ENCODE measurements around the gene TMEM131.

Gene TMEM131

GRCh38 chr2:97739893-97740245 is 255.9 kb downstream of the TMEM131 start:
- no peak for ATAC-seq
- no peak for DNase-seq

DNA sequence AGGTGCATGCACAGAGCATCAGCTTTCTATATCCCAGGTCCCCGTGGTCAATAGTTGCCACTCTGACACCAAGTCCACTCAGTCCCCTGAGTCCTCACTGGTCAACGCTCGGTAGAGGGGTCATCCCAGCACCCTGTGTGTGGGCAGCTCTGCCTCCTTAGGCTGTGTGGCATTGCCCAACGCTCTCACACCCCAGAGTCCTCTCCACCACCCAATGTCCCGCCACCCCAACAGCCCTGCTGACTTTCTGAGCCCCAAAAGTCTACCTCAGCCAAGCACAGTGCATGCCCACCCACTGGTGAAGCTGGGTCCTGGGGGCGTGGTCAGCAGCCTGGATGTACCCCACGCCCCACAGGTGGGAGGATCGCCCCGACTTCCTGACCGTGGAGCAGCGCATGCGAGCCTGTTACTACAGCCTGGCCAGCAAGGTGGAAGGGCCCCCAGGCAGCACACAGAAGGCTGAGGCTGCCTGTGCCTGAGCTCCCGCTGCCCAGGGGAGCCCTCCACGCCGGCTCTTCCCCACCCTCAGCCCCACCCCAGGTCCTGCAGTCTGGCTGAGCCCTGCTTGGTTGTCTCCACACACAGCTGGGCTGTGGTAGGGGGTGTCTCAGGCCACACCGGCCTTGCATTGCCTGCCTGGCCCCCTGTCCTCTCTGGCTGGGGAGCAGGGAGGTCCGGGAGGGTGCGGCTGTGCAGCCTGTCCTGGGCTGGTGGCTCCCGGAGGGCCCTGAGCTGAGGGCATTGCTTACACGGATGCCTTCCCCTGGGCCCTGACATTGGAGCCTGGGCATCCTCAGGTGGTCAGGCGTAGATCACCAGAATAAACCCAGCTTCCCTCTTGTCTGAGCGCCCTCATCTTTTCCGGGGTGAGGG is 256.5 kb downstream of the TMEM131 start:
- ATAC-seq (no peak), DNase-seq (no peak)

GRCh38 chr2:97738179-97739019 is 257.3 kb downstream of the TMEM131 start:
- no peak for DNase-seq
- no peak for ATAC-seq

- DNase-seq (no peak), ATAC-seq (no peak)
Measured at GRCh38 chr2:97737421-97738178, 258.1 kb downstream of the TMEM131 start.

DNA sequence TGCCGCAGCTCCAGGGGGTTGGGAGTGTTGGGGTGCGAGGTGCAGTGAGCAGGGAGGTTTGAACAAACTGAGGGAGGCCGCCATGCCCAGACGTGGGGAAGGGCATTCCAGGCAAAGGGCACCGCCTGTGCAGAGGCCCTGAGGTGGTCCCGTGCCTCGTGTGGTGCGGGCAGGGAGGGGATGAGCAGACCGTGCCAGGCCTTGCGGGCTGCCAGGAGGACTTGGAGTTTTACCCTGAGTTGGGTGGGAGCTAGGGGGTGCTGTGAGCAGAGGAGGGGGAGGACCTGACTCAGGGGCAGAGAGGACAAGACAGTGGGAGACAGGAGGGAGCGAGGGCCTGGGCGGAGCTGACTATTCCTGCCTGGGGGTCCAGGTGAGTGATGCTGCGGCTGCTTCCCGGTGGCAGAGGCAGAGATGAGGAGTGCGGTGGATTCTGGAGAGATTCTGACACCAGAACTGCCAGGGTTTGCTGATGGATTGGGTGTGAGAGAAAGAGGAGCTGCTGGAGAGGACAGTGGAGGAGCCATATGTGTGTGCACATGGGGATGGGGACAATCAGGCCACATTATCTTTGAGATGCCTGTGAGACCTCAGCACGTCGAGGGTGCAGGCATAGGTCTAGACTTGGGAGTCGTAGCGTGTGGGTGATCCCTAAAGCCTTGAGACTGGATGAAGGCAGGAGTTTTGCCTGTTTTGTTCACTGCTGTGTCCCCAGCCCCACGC is 259.0 kb downstream of the TMEM131 start:
- ATAC-seq (no peak), DNase-seq (no peak)

GRCh38 chr2:97736185-97736584 is 259.6 kb downstream of the TMEM131 start:
- ATAC-seq: no peak

GRCh38 chr2:97735161-97735561 is 260.6 kb downstream of the TMEM131 start:
- DNase-seq (no peak), ATAC-seq (no peak)

More at GRCh38 chr2:97736185-97736584, 259.6 kb downstream of the TMEM131 start:
- no peak for DNase-seq

DNA sequence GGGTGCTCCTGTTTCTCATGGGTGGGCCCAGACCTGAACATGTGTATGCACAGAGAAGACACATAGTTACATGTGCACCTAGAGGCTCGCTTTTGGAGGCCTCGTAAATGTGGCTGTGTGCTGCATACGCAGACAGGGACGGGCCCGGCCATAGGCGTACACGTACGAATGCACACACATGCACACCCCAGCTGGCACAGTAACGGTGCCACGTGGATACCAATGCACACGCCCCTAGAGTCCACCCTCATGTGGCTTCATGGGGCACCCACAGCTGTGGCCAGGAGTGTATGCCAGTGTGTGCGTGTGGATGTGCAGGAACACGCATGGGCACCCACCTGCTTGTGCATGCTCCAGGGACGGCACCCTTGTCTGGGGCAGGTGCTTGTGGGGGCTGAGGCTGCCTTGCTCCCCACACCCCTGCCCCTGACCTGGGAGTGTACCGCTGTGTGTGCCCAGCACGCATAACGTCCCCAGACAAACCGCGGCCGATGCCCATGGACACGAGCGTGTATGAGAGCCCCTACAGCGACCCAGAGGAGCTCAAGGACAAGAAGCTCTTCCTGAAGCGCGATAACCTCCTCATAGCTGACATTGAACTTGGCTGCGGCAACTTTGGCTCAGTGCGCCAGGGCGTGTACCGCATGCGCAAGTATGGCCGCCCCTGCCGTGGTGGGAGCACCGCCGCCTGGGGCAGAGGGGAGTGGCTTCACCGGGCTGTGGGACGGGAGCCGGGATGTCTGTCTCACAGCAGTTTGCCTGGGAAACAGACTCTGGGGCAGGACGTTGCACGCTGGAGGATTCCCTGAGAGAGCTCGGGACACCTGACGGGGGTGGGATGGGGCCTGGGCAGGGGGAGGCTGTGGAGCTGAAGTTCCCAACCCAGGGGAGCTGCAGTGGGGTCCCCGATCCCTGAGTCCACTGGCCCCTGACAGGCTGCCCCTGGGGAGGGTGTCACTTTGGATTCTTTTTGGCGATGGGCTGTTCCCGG is 261.4 kb downstream of the TMEM131 start:
- ATAC-seq (no peak), DNase-seq (no peak)

- no peak for ATAC-seq
- no peak for DNase-seq
Measured at GRCh38 chr2:97733341-97734035, 262.3 kb downstream of the TMEM131 start.

GRCh38 chr2:97732436-97733340 is 263.1 kb downstream of the TMEM131 start:
- DNase-seq: no peak
- ATAC-seq: no peak

DNA sequence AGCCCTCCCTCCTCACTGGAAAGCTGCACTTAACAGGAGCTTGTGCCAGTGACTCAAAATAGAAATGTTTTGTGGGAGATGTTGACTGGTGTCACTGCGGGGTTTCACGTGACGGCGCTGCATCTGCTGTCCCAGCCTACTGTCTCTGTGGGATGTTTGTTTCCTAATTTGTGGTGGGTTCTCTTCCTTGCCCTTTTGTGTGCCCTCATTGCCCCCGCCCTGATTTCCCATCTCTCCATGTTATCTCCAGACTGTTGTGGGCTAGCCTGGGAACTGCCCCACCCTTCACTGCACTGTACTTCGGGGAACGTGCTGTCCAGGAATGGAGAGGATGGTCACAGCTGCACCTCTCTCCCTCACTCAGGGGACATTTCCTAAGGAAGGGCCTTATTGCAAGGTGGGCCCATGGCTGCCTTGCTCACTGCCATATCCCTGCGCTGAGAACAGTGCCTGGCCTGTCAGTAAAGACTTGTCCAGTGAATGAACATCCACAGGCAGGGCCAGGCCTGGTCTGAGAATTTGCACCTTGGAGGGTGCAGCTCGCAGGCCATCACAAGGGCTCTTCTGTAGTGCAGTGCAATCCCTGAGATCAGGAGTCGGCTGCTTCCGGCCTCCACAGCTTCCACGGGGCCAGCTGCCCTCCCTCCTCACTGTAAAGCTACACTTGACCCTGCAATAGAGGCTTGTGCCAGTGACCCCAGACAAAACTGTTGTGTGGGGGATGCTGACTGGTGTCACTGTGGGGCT is 264.3 kb downstream of the TMEM131 start:
- ATAC-seq (no peak), DNase-seq (no peak)

DNA sequence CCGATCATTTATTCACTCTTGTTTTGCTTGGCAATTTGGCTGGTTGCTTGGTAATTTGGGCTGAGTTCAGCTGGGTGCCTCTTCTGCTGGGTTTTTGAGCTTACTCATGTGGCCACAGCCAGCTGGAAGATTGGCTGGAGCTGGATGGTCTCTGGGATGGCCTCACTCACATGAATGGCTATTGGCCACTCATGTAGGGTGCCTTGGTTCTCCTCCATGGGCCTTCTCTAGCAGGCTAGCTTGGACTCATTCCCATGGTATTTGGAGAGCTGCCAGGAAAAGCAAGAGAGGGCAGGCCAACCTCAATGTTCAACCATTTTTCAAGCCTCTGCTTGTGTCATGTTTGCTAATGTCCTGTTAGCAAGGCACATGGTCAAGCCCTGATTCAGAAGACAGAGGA is 265.5 kb downstream of the TMEM131 start:
- ATAC-seq (no peak), DNase-seq (no peak)

GRCh38 chr2:97728091-97728731 is 267.5 kb downstream of the TMEM131 start:
- DNase-seq (peak; percentile 50), ATAC-seq (peak; percentile 81)

DNA sequence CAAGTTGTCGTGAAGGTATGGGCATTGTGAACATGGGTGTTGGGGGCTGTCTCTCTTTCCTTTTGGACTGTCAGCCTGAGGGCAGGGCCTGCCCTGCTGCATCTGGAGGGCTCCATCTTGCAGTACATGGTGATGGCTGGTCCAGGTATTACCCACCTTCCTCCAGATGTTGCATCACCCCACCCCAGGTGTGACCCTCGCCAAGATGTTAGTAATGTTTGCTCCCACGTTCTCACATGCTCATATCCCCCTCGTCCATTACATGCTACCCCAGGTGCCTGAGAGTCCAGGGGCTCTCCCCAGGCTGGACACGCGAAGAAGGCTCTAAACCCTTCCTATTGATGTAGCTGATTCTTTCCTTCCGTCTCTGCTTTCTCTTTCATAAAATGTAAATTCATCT is 268.5 kb downstream of the TMEM131 start:
- no peak for ATAC-seq
- no peak for DNase-seq

DNA sequence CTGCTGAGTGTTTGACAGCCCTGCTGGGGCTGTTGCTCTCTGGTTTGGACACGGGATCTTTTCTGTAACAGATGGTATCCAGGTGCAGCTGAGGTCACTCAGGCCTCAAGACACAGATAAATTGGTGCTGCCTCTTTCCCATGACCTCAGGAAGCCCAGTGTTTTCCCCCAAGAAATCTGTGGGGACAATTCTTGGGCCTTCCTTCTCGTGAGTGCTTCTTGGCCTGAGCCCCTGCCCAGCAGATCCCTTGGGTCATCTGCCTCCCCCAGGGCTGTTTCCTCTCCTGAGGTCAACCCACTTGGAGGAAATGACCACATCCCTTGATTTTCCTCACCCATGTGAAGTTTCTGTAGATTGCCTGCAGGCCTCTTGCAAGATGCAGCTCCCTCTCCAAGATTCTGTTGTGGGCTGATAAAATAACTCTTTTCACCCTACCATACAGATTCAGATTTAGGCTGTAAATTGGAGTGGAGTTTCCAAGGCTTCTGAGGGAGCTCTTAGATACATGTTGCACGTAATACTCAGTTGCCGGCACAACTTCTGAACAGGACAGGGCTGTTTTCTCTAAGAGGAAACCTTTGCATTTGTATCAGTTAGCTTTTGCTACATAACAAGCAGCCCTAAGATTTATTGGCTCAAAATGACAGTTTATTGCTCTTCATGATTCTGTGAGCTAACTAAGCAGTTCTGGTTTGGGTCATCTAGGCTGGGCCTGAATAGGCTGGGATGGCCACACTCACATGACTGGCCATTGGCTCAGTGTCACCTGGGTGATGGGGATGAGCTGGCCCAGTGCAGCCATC is 269.3 kb downstream of the TMEM131 start:
- DNase-seq: no peak
- no peak for ATAC-seq

DNA sequence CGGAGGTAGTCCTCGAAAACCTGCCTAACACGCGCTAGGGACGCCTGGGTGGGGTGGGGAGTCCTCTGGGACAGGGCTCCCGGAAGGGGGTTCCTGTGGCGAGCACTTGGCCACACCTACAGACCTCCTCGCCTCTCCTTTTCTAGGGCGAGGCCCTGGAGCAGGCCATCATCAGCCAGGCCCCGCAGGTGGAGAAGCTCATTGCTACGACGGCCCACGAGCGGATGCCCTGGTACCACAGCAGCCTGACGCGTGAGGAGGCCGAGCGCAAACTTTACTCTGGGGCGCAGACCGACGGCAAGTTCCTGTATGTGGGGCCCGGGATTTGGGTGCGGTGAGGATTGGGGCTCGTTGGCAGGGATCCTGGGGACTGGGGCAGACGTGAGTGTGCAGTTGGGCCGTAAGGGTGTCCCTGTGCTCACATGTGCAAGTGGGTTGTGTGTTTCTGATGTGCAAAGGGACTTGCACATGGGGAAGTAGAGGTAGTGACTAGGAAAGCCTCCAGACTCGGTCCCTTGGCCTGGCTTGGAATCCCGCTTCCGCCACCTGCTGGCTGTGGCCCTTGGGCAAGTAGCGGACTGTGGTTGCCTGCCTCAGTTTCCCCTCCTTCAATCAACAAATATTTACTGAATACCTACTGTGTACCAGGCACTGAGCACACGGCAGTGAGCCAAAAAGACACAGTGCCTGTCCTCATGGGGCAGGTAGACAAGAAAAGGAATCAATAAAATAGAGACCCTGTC is 270.6 kb downstream of the TMEM131 start:
- ATAC-seq (no peak), DNase-seq (no peak)
